ENCODE measurements around the gene ZBTB8A.
"Not testable (repeated sequence)": the region's sequence is repeated elsewhere in the genome, so short reads cannot be mapped to it uniquely, and the experiment has no call there.

ZBTB8A gene

GRCh38 chr1:32554288-32554687 lies 15.1 kb downstream of the ZBTB8A start:
- H3K27me3 ChIP-seq (ENCODE audit: control insufficient read depth, insufficient read depth, low read length), result no peaks in the 10 kb centered on the region
- no peak overlapping the region for H3K4me3 ChIP-seq (ENCODE audit: low read depth, low read length)
- no peaks in the 10 kb centered on the region for H3K36me3 ChIP-seq (ENCODE audit: control insufficient read depth, insufficient read depth, low read length)
- H2AFZ ChIP-seq, result no peak overlapping the region
- H3K9ac ChIP-seq, result no peak overlapping the region
- H3K79me2 ChIP-seq, result no peaks in the 10 kb centered on the region
- no peak overlapping the region for H3K27ac ChIP-seq
- H3K4me2 ChIP-seq (ENCODE audit: low read length), result no peak overlapping the region
- no peaks in the 10 kb centered on the region for H3K9me3 ChIP-seq (ENCODE audit: control insufficient read depth, low read length)
- TF ChIP-seq CTCF (IDR thresholded peaks at IDR 0.05), result no peak
- no peaks in the 10 kb centered on the region for H3K4me1 ChIP-seq

DNA sequence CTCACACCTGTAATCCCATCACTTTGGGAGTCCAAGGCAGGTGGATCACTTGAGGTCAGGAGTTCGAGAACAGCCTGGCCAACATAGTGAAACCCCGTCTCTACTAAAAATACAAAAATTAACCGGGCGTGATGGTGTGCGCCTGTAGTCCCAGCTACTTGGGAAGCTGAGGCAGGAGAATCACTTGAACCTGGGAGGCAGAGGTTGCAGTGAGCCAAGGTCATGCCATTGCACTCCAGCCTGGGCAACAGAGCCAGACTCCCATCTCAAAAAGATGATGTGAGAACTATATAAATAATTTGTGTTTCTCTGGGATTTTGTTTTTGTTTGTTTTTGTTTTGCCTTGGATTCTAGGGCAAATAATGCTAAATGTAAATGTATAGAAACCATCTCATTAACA lies 17.8 kb downstream of the ZBTB8A start:
- H3K27ac ChIP-seq; H3K4me1 ChIP-seq; H3K9ac ChIP-seq; H3K27me3 ChIP-seq (ENCODE audit: control insufficient read depth, insufficient read depth, low read length); H3K36me3 ChIP-seq (ENCODE audit: control insufficient read depth, insufficient read depth, low read length); H3K9me3 ChIP-seq (ENCODE audit: control insufficient read depth, low read length); H3K79me2 ChIP-seq; H3K4me2 ChIP-seq (ENCODE audit: low read length); H2AFZ ChIP-seq; H3K4me3 ChIP-seq (ENCODE audit: low read depth, low read length): not testable (repeated sequence)

DNA sequence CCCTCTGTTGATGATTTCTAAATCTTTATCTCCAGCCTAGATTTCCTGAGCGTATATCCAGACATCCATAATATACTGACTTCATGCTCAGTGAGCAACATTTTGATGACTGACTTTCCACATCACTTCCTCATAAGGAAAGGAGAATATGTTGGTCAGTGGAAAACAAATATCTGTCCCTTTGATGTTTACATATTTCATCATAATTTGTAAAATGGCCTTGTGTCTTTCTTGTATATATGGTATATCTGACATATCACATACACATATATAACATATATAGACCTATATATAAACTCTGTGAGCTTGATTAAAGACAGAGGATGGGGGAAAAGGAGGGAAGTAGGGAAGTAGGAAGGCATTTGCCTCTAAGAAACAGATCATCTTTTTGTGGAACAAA lies 18.6 kb downstream of the ZBTB8A start:
- no peaks in the 10 kb centered on the region for H3K4me1 ChIP-seq
- TF ChIP-seq CTCF (IDR thresholded peaks at IDR 0.05), result no peak
- no peak overlapping the region for H3K4me2 ChIP-seq (ENCODE audit: low read length)
- H3K36me3 ChIP-seq (ENCODE audit: control insufficient read depth, insufficient read depth, low read length), result no peaks in the 10 kb centered on the region
- no peak overlapping the region for H2AFZ ChIP-seq
- H3K9me3 ChIP-seq (ENCODE audit: control insufficient read depth, low read length), result no peaks in the 10 kb centered on the region
- no peak overlapping the region for H3K27ac ChIP-seq
- H3K79me2 ChIP-seq, result no peaks in the 10 kb centered on the region
- no peak overlapping the region for H3K9ac ChIP-seq
- no peaks in the 10 kb centered on the region for H3K27me3 ChIP-seq (ENCODE audit: control insufficient read depth, insufficient read depth, low read length)
- no peak overlapping the region for H3K4me3 ChIP-seq (ENCODE audit: low read depth, low read length)

DNA sequence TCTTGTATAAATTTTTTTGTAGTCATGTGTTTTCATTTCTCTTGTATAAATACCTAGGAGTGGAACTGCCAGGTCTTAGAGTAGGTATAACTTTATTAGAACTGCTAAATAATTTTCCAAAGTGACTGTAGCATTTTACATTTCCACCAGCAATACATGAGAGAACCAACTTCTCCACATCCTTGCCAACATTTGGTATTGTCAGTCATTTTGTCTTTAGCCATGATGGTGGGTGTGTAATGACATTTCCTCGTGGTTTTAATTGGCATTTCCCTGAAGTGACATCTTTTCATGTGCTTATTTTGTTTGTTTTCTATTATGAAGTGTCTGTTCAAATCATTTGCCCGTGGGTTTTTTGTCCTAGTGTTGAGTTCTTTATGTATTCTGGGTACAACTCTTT lies 29.7 kb downstream of the ZBTB8A start:
- no peaks in the 10 kb centered on the region for H3K4me1 ChIP-seq
- H3K4me2 ChIP-seq (ENCODE audit: low read length), result no peak overlapping the region
- no peaks in the 10 kb centered on the region for H3K79me2 ChIP-seq
- no peaks in the 10 kb centered on the region for H3K36me3 ChIP-seq (ENCODE audit: control insufficient read depth, insufficient read depth, low read length)
- no peaks in the 10 kb centered on the region for H3K27me3 ChIP-seq (ENCODE audit: control insufficient read depth, insufficient read depth, low read length)
- H3K4me3 ChIP-seq (ENCODE audit: low read depth, low read length), result no peak overlapping the region
- no peak overlapping the region for H2AFZ ChIP-seq
- TF ChIP-seq CTCF (IDR thresholded peaks at IDR 0.05), result no peak
- no peak overlapping the region for H3K27ac ChIP-seq
- H3K9ac ChIP-seq, result no peak overlapping the region
- H3K9me3 ChIP-seq (ENCODE audit: control insufficient read depth, low read length), result no peaks in the 10 kb centered on the region

DNA sequence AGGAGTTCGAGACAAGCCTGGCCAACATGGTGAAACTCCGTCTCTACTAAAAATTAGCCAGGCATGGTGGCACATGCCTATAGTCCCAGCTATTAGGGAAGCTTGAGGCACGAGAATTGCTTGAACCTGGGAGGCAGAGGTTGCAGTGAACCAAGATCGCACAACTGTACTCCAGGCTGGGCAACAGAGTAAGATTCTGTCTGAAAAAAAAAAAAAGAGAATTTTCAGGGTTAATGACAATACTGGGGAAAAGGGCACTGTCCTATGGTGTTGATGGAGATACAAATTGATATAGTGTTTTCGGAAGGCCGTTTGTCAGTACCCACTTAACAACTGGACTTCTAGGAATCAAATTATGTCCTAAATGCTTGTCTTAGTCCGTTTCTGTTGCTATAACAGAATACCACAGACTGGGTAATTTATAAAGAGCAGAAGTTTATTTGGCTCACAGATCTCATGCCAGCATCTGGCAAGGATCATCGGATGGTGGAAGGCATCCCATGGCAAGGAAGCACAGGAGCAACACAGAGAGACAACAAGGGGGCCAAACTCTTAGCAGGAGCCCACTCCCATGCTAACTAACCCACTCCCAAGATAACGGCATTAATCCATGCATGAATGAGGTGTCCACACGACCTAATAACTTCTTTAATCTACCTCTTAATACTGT lies 41.3 kb downstream of the ZBTB8A start:
- H3K9ac ChIP-seq, result no peak overlapping the region
- TF ChIP-seq CTCF (IDR thresholded peaks at IDR 0.05), result no peak
- no peak overlapping the region for H3K27ac ChIP-seq
- no peaks in the 10 kb centered on the region for H3K9me3 ChIP-seq (ENCODE audit: control insufficient read depth, low read length)
- no peaks in the 10 kb centered on the region for H3K79me2 ChIP-seq
- no peak overlapping the region for H2AFZ ChIP-seq
- no peaks in the 10 kb centered on the region for H3K27me3 ChIP-seq (ENCODE audit: control insufficient read depth, insufficient read depth, low read length)
- H3K4me2 ChIP-seq (ENCODE audit: low read length), result no peak overlapping the region
- H3K4me3 ChIP-seq (ENCODE audit: low read depth, low read length), result no peak overlapping the region
- no peaks in the 10 kb centered on the region for H3K36me3 ChIP-seq (ENCODE audit: control insufficient read depth, insufficient read depth, low read length)
- no peaks in the 10 kb centered on the region for H3K4me1 ChIP-seq

Measured in parathyroid adenoma (tissue), 2 donors.